Spleen (tissue), 11 donors: ENCODE results near the gene PTOV1. TPM values are rescaled to one million over a fixed set of nuclear protein-coding genes. Genes with fewer than 3 reads are reported as not detected.

Experiments used
- DNase-seq: peaks from one replicate; pipeline ENCODE4 v3.0.0-alpha.2; 2020
- H3K27ac ChIP-seq, 8 donors: fragments of 200-600 bp; sonication (generic) in 7 of 8; 1 replicate in 4 of 8; 2 replicates in 4 of 8; pipeline versions ENCODE4 v1.5.0 to v1.8.0; 2016 to 2021; ENCODE audit warnings: inconsistent platforms in 4 of 8, mild to moderate bottlenecking in 4 of 8, moderate library complexity in 1 of 8
- H3K27me3 ChIP-seq, 7 donors: fragments of 200-600 bp; sonication (generic) in 6 of 7; replicated peaks in 1 of 7; 1 replicate in 4 of 7; 2 replicates in 3 of 7; pipeline versions ENCODE4 v1.5.0 to v1.8.0; 2016 to 2021; ENCODE audit warnings: inconsistent platforms in 3 of 7, mild to moderate bottlenecking in 1 of 7
- H3K36me3 ChIP-seq, 6 donors: fragments of 200-600 bp; sonication (generic) in 5 of 6; 1 replicate in 4 of 6; 2 replicates in 2 of 6; pipeline versions ENCODE4 v1.5.0 to v1.8.0; 2016 to 2021; ENCODE audit warnings: inconsistent platforms in 2 of 6
- H3K4me1 ChIP-seq, 6 donors: fragments of 200-600 bp; sonication (generic) in 5 of 6; 1 replicate in 3 of 6; 2 replicates in 3 of 6; pipeline versions ENCODE4 v1.5.0 to v1.8.0; 2016 to 2021; ENCODE audit warnings: inconsistent platforms in 3 of 6
- H3K4me3 ChIP-seq, 8 donors: fragments of 200-600 bp; sonication (generic) in 7 of 8; 1 replicate in 4 of 8; 2 replicates in 4 of 8; pipeline versions ENCODE4 v1.5.0 to v1.8.0; 2016 to 2021; ENCODE audit warnings: inconsistent platforms in 4 of 8, mild to moderate bottlenecking in 4 of 8, moderate library complexity in 2 of 8
- H3K9me3 ChIP-seq, 8 donors: fragments of 200-600 bp; sonication (generic) in 7 of 8; 1 replicate in 4 of 8; 2 replicates in 4 of 8; pipeline versions ENCODE4 v1.5.0 to v1.8.0; 2016 to 2021; ENCODE audit warnings: inconsistent platforms in 4 of 8
- CTCF ChIP-seq, 11 experiments: fragments of 200-600 bp in 7 of 11; fragments of 450-650 bp in 4 of 11; sonication (generic) in 4 of 11; IDR thresholded peaks in 8 of 11; conservative IDR thresholded peaks in 3 of 11; 1 replicate in 7 of 11; 2 replicates in 4 of 11; pipeline versions ENCODE4 v1.4.0 to v1.8.0; 2016 to 2021; ENCODE audit warnings: antibody characterized with exemption in 11 of 11, inconsistent platforms in 4 of 11, mild to moderate bottlenecking in 1 of 11
- POLR2A ChIP-seq, 3 donors: fragments of 450-650 bp; IDR thresholded peaks; one replicate each; pipeline ENCODE4 v1.5.1; 2017; ENCODE audit warnings: antibody characterized with exemption in 3 of 3, mild to moderate bottlenecking in 1 of 3
- POLR2AphosphoS5 ChIP-seq, 3 donors: sonication (generic); formaldehyde crosslinking; IDR thresholded peaks; one replicate each; pipeline ENCODE4 v1.5.1; 2017; ENCODE audit warnings: antibody characterized with exemption in 3 of 3
- WGBS, 5 donors: extraction: QIAGEN DNeasy Blood & Tissue Kit in 3 of 5; methylation state at CpG; one replicate each; pipeline versions ENCODE4 v1.1.5 to v1.1.7; 2013 to 2018; 5-methylcytosine and 5-hydroxymethylcytosine counted together
- intact Hi-C: fragments of 100-400 bp; cut with DNase I; formaldehyde crosslinking; loops from one replicate; pipeline ENCODE4 v1.15.0; 2023; ENCODE audit warnings: low total_unique reads
- polyA plus RNA-seq, 3 donors: library from polyadenylated mRNA; stranded (reverse); fragments of 200-250 nt; gene quantifications; one replicate each; pipeline ENCODE4 v1.2.1, GENCODE V29; 2013
- total RNA-seq, 7 donors: library from RNA; depleted of rRNA in 3 of 7; stranded (reverse); fragments of >200 nt in 3 of 7; fragmentation: NEBNext Ultra II Directional in 4 of 7; extraction: Animal tissue kit (Norgen Biotek cat#: 25700) in 4 of 7; gene quantifications; one replicate each; pipeline versions ENCODE4 v1.1.0 to v1.2.1, GENCODE V29; 2016 to 2021
- donor health status: healthy with polysubstance abuse.
- donor health status: DM: no; HTN: no; CAD: no; lungs with moderate emphysema.
- donor health status: DM: no; HTN: no; CAD: no.
- donor health status: Bipolar disorder and iron deficiency.
- donor health status: healthy.
- donor health status: DM: no; HTN: no; CAD: no.
- donor health status: DM: yes; HTN: yes; CAD: no.

PTOV1 gene
- total and polyA plus RNA-seq, 10 donors: 61.4 to 127 (median 90.2) TPM

DNA sequence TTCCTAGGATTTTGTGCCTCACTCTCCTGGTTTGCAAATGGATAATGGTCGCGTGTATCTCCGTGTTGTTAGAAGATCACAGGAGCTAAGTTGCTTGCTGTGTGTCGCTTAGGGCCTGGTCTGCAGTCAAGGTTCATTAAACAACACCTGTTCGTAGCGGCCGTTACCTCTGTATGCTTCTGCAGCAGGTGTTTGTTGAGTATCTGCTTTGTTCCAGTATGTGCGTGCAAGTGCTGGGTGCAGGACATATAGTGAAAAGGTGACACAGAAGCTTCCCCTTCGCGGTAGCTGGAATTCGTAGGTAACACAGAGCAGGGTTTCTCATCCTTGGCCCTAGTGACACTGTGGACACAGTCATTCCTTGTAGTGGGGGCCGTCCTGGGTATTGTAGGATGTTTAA is 27.5 kb upstream of the PTOV1 start:
- H3K27ac ChIP-seq: no peak overlapping the region
- TF ChIP-seq POLR2AphosphoS5 (IDR thresholded peaks at IDR 0.05) (no peak), CTCF (IDR thresholded peaks at IDR 0.05 in 8 of 11, conservative IDR thresholded peaks at IDR 0.05 in 3 of 11) (no peak), POLR2A (IDR thresholded peaks at IDR 0.05) (no peak)
- H3K36me3 ChIP-seq: peaks cover 0 to 74% (median 25%) of the 10 kb centered on the region in 6 donors
- no peaks in the 10 kb centered on the region for H3K27me3 ChIP-seq
- no peak for DNase-seq
- intact Hi-C loops: no loop called here
- peaks cover 8 to 72% (median 23%) of the 10 kb centered on the region in 6 donors for H3K4me1 ChIP-seq
- no peaks in the 10 kb centered on the region for H3K9me3 ChIP-seq
- WGBS, 5 donors: 83 to 94% (median 85%) methylated on average over 12 of the region's 12 CpGs
- H3K4me3 ChIP-seq: no peak overlapping the region

DNA sequence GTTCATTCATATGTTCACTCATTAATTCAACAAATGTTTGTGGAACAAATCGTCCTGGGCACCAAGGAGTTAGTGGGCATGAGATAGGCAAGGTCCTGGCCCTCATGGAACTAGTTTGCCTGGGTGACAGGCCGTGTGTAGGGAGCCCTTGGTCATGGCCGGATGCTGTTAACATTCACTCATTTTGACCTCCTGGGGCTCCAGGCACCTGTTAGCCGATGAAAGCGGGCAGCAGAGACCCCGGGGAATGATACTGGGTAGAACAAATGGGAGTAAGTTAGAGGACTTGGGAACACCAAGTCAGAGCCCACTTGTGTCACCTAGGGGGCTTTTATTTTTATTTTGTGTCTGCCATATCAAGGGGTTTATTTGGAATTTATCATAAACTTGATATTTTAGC is 26.3 kb upstream of the PTOV1 start:
- TF ChIP-seq CTCF (IDR thresholded peaks at IDR 0.05 in 8 of 11, conservative IDR thresholded peaks at IDR 0.05 in 3 of 11) (no peak), POLR2AphosphoS5 (IDR thresholded peaks at IDR 0.05) (no peak), POLR2A (IDR thresholded peaks at IDR 0.05) (no peak)
- DNase-seq: no peak
- H3K4me3 ChIP-seq: no peak overlapping the region
- intact Hi-C loops: no loop called here
- no peaks in the 10 kb centered on the region for H3K27me3 ChIP-seq
- H3K4me1 ChIP-seq: peaks cover 0 to 60% (median 13%) of the 10 kb centered on the region in 6 donors
- H3K9me3 ChIP-seq: no peaks in the 10 kb centered on the region
- 82 to 95% (median 91%) methylated on average over 6 of the region's 6 CpGs for WGBS, 5 donors
- H3K27ac ChIP-seq: no peak overlapping the region
- H3K36me3 ChIP-seq: peaks cover 0 to 86% (median 36%) of the 10 kb centered on the region in 6 donors

DNA sequence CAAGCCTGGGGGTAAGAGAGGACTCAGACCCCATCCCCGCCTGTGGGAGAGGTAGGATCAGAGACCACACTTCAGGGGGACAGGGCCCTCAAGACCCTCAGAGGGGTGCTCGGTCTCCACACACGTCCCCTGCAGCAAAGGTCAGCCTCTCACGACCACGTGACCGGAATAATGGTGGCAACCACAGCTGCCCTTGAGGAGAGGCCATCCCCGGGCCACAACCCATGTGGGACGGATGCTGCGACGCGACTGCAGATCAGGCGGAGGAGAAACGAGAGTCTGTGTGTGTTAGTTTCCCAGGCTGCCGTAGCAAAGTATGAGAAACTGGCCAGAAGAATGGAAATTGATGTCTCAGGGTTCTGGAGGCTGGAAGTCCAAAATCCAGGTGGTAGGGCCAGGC is 23.9 kb upstream of the PTOV1 start:
- 88 to 95% (median 93%) methylated on average over 14 of the region's 14 CpGs for WGBS, 5 donors
- Histone ChIP-seq H3K27me3 (no peaks in the 10 kb centered on the region), H3K27ac (peak overlapping the region in 4 of 8 donors; percentile 15 to 63 (median 46)), H3K4me1 (peaks cover 0 to 61% (median 8%) of the 10 kb centered on the region in 6 donors), H3K36me3 (peaks cover 0 to 92% (median 54%) of the 10 kb centered on the region in 6 donors), H3K9me3 (no peaks in the 10 kb centered on the region), H3K4me3 (no peak overlapping the region)
- TF ChIP-seq CTCF (IDR thresholded peaks at IDR 0.05 in 8 of 11, conservative IDR thresholded peaks at IDR 0.05 in 3 of 11) (no peak), POLR2AphosphoS5 (IDR thresholded peaks at IDR 0.05) (no peak), POLR2A (IDR thresholded peaks at IDR 0.05) (no peak)
- intact Hi-C loops: no loop called here
- no peak for DNase-seq

DNA sequence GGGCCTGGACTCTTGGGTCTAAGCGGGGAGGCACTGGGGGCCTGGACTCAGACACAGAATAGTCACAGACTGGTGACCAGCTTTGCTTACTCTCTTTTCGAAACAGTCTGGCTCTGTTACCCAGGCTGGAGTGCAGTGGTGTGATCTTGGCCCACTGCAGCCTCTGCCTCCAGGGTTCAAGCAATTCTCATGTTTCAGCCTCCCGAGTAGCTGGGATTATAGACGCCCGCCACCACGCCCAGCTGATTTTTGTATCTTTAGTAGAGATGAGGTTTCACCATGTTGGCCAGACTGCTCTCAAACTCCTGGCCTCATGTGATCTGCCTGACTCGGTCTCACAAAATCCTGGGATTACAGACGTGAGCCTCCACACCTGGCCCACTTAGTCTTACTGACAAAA is 21.8 kb upstream of the PTOV1 start:
- DNase-seq: no peak
- Histone ChIP-seq H3K4me1 (peaks cover 0 to 60% (median 9%) of the 10 kb centered on the region in 6 donors), H3K9me3 (no peaks in the 10 kb centered on the region), H3K27me3 (no peaks in the 10 kb centered on the region), H3K4me3 (no peak overlapping the region), H3K36me3 (peaks cover 0 to 97% (median 62%) of the 10 kb centered on the region in 6 donors), H3K27ac (no peak overlapping the region)
- intact Hi-C loops: no loop called here
- WGBS, 5 donors: 83 to 93% (median 92%) methylated on average over 8 of the region's 8 CpGs
- TF ChIP-seq POLR2AphosphoS5 (IDR thresholded peaks at IDR 0.05): no peak
- no peak for TF ChIP-seq CTCF (IDR thresholded peaks at IDR 0.05 in 8 of 11, conservative IDR thresholded peaks at IDR 0.05 in 3 of 11)
- no peak for TF ChIP-seq POLR2A (IDR thresholded peaks at IDR 0.05)
